ENCODE data around the gene PGBD1. TPM values are rescaled to one million over a fixed set of nuclear protein-coding genes. Genes with fewer than 3 reads are reported as not detected.

Gene PGBD1
- total RNA-seq, 1 donor from 2014 or later, result 7.9 TPM

DNA sequence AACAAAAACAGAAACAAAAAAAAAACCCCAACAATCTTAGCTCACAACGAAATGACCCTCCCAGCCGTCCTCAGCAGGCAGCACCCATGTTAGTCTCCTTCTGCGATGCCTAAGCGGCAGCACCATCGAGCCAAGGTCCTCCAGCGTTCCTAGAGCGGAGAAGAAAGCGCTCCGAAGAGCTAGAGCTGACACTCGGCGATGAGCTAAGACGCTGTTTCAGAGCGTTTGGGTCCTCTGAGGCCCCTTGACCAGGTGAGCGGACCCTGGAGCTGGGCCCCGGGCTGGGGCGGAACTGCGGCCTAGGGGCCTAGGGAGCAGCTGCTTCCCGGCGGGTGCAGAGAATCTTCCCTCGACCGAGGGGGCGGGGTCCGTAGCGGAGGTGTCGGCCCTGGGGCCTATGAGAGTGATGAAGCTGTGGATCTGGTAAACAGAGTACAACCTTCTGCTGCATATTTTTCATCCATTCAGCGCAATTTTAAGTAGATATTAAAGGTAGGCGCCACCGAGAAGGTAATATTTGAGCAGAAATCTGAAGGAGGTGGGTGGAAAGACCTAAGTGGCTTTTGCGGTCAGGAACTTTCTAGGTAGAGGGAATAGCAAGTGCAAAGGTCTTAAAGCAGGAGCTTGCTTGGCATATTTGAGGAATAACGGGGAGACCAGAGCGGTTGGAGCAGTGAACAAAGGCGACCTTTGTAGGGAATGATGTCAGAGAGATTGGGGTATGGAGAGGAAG, 14.2 kb upstream of the PGBD1 start, which contains the start of gene ZSCAN26:
Gene ZSCAN26, plus strand, starts transcription at position 182 of the 733 bp plus-strand sequence. CDS start 4,777 bp downstream, outside the sequence.
- no peak for FAIRE-seq
- H3K27ac Mint-ChIP-seq (ENCODE audit: unreplicated experiment), result no peak within 1 kb of the TSS

GRCh38 chr6:28267695-28268059, 13.7 kb upstream of the PGBD1 start:
- no peak for FAIRE-seq

More for the DNA sequence above, 14.2 kb upstream of the PGBD1 start, which contains the start of gene ZSCAN26:
- Histone ChIP-seq H3K9ac (ENCODE audit: low read length) (peak within 1 kb of the TSS; percentile 94), H3K9me3 (ENCODE audit: insufficient read depth, low read depth, low read length) (no peaks in the 10 kb centered on the region), H3K4me1 (ENCODE audit: insufficient read depth, low read length) (peaks cover 4% of the 10 kb centered on the region), H2AFZ (ENCODE audit: low read depth, low read length) (peak within 1 kb of the TSS; percentile 98), H4K20me1 (ENCODE audit: insufficient read depth, low read length) (no peaks in the 10 kb centered on the region), H3K27me3 (ENCODE audit: insufficient read depth, low read length) (no peaks in the 10 kb centered on the region), H3K79me2 (ENCODE audit: insufficient read depth, low read length) (peaks cover 30% of the 10 kb centered on the region), H3K36me3 (ENCODE audit: insufficient read depth, low read length) (no peaks in the 10 kb centered on the region), H3K27ac (ENCODE audit: low read depth, low read length) (peak within 1 kb of the TSS; percentile 93), H3K4me2 (ENCODE audit: low read length) (peak within 1 kb of the TSS; percentile 99), H3K4me3 (ENCODE audit: insufficient read depth, low read depth, low read length) (peak within 1 kb of the TSS; percentile 89)
- TF ChIP-seq EZH2 (IDR thresholded peaks at IDR 0.05; ENCODE audit: insufficient read depth, low read length), result no peak
- no peak for TF ChIP-seq CTCF (IDR thresholded peaks at IDR 0.05; ENCODE audit: insufficient read depth, low read depth, low read length)
- no peaks in the 10 kb centered on the region for H3K27me3 Mint-ChIP-seq (ENCODE audit: low read depth, unreplicated experiment)
- peaks cover 4% of the 10 kb centered on the region for H3K36me3 Mint-ChIP-seq (ENCODE audit: low read depth, unreplicated experiment)
- peak; percentile 84 for DNase-seq (ENCODE audit: low read depth)
- no peak within 1 kb of the TSS for H3K4me3 Mint-ChIP-seq (ENCODE audit: unreplicated experiment)
- no peaks in the 10 kb centered on the region for H3K9me3 Mint-ChIP-seq (ENCODE audit: unreplicated experiment)
- peaks cover 5% of the 10 kb centered on the region for H3K4me1 Mint-ChIP-seq (ENCODE audit: low read depth, unreplicated experiment)

More at GRCh38 chr6:28267695-28268059, 13.7 kb upstream of the PGBD1 start:
- H4K20me1 ChIP-seq (ENCODE audit: insufficient read depth, low read length), result no peaks in the 10 kb centered on the region
- H3K9me3 ChIP-seq (ENCODE audit: insufficient read depth, low read depth, low read length), result no peaks in the 10 kb centered on the region
- H3K4me3 Mint-ChIP-seq (ENCODE audit: unreplicated experiment), result no peak overlapping the region
- H3K9me3 Mint-ChIP-seq (ENCODE audit: unreplicated experiment), result no peaks in the 10 kb centered on the region
- H3K27ac ChIP-seq (ENCODE audit: low read depth, low read length), result peak overlapping the region; percentile 93
- peak overlapping the region; percentile 89 for H3K4me3 ChIP-seq (ENCODE audit: insufficient read depth, low read depth, low read length)
- peaks cover 9% of the 10 kb centered on the region for H3K36me3 Mint-ChIP-seq (ENCODE audit: low read depth, unreplicated experiment)
- no peak overlapping the region for H3K27ac Mint-ChIP-seq (ENCODE audit: unreplicated experiment)
- H2AFZ ChIP-seq (ENCODE audit: low read depth, low read length), result peak overlapping the region; percentile 98
- H3K4me1 ChIP-seq (ENCODE audit: insufficient read depth, low read length), result peaks cover 4% of the 10 kb centered on the region
- no peak for TF ChIP-seq CTCF (IDR thresholded peaks at IDR 0.05; ENCODE audit: insufficient read depth, low read depth, low read length)
- no peak for TF ChIP-seq EZH2 (IDR thresholded peaks at IDR 0.05; ENCODE audit: insufficient read depth, low read length)
- peaks cover 30% of the 10 kb centered on the region for H3K79me2 ChIP-seq (ENCODE audit: insufficient read depth, low read length)
- H3K4me1 Mint-ChIP-seq (ENCODE audit: low read depth, unreplicated experiment), result peaks cover 5% of the 10 kb centered on the region
- no peak for DNase-seq (ENCODE audit: low read depth)
- H3K27me3 ChIP-seq (ENCODE audit: insufficient read depth, low read length), result no peaks in the 10 kb centered on the region
- H3K27me3 Mint-ChIP-seq (ENCODE audit: low read depth, unreplicated experiment), result no peaks in the 10 kb centered on the region
- peak overlapping the region; percentile 94 for H3K9ac ChIP-seq (ENCODE audit: low read length)
- H3K36me3 ChIP-seq (ENCODE audit: insufficient read depth, low read length), result peaks cover 2% of the 10 kb centered on the region
- H3K4me2 ChIP-seq (ENCODE audit: low read length), result peak overlapping the region; percentile 99
